Left renal cortex interstitium (tissue), 4 donors: ENCODE results near the gene CCAR1. TPM values are rescaled to one million over a fixed set of nuclear protein-coding genes. Genes with fewer than 3 reads are reported as not detected.
A peak's percentile ranks its signal among the peaks of the same experiment; 100 is the strongest.
"Not testable (repeated sequence)": the region's sequence is repeated elsewhere in the genome, so short reads cannot be mapped to it uniquely, and the experiment has no call there.

ENCODE experiments used
- DNase-seq, 4 donors: peaks; one replicate each; pipeline ENCODE4 v3.0.0-alpha.2; 2013; ENCODE audit warnings: low read depth in 4 of 4, low spot score in 2 of 4, missing footprints in 1 of 4
- polyA plus RNA-seq, 4 donors: library from polyadenylated mRNA; unstranded; fragments of 120-200 nt; gene quantifications; one replicate each; pipeline ENCODE4 v1.2.1, GENCODE V29; 2013; ENCODE audit not compliant: insufficient read length in 4 of 4

The CCAR1 gene
- polyA plus RNA-seq, 4 donors = 127 to 238 (median 180) TPM

DNA sequence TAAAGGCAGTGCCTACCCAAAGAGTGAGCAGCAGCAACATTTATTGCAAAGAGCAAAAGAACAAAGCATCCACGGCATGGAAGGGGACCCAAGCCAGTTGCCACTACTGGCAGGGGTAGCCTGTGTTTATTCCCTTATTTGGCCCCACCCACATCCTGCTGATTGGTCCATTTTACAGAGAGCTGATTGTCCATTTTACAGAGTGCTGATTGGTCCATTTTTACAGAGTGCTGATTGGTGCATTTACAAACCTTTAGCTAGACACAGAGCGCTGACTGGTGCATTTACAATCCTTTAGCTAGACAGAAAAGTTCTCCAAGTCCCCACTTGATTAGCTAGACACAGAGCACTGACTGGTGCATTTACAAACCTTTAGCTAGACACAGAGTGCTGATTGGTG lies 101.6 kb downstream of the CCAR1 start:
- not testable (repeated sequence) for DNase-seq

DNA sequence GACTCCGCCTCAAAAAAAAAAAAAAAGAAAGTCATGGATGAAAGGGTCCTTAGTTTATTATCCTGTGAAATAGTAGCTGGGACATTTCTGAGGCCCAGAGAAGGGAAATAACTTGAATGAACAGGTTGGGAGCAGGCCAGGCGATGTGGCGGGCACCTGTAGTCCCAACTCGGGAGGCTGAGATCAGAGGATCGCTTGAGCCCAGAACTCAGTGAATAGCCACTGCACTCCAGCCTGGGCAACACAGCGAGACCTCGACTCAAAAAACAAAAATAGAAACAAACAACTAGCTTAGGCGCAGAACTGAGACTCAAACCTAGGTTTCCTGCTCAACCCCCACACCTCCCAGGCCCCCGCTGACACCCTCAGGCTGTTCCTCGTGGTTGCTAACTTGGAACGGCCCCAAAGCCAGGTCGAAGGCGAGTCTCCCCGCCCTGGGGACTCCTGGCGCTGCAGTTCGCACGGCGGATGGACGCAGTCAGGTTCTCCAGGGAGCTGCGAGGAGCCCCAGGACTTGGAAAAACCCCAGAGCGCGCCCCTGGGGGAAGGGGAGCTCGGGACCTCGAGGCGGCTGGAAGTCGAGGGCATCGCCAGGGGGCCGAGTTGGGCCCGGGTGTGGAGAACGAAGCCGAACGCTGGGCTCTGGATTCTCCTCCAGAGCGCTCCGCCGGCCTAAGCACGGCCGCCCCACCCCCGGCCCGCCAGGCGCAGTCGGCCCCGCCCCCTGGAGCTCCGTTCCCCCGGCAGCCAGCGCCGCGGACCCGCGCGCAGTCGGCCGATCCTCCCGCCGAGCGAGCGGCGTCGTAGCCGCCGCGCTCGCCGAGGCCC lies 105.9 kb downstream of the CCAR1 start, which contains the start of gene STOX1:
STOX1 (plus strand) TSS at position 768 of the 828 bp plus-strand sequence. CDS start 93 bp downstream, outside the sequence.
- DNase-seq = peak; percentile 50 to 68 (median 61)

DNA sequence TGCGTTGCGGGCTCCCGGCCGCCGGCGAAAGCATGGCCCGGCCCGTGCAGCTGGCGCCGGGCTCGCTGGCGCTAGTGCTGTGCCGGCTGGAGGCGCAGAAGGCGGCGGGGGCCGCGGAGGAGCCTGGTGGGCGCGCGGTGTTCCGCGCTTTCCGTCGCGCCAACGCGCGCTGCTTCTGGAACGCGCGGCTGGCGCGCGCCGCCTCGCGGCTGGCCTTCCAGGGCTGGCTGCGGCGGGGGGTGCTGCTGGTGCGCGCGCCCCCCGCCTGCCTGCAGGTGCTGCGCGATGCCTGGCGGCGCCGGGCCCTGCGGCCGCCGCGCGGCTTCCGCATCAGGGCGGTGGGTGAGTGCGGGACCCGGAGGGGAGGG lies 106.5 kb downstream of the CCAR1 start:
- DNase-seq = not testable (repeated sequence)

DNA sequence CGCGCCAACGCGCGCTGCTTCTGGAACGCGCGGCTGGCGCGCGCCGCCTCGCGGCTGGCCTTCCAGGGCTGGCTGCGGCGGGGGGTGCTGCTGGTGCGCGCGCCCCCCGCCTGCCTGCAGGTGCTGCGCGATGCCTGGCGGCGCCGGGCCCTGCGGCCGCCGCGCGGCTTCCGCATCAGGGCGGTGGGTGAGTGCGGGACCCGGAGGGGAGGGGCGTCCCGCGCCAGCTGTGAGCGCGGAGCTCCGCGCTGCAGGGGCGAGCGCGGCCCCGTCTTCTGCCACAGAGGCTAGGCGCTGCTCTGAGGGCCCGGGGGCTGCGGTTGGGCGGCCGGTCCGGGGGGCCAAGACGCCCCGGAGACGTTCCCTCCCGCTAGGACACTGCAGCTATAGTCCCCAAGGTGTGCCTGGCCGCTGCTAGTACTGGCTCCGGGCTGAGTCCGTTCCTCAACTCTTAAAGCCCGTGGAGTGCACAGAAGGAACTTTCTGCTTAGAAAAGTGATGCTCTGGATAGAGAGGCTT lies 107.1 kb downstream of the CCAR1 start:
- DNase-seq = not testable (repeated sequence)

DNA sequence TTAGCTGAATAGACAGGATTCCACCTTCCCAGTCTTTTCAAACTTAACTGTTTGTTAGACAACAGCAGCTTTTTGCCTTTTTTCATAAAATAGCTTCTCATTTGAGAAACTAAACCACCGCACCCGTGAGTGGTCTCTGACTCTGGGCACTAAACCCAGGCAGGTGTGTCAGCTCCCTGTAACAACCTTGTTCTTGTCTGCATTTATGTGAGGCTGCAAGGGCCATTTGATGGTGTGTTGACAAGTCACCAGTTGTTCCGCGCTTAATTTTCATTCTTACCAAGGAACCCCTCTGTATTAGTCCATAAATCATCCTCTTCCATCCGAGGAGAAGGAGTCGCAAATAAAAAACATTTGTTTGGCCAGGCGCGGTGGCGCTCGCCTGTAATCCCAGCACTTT lies 107.8 kb downstream of the CCAR1 start:
- DNase-seq = no peak

DNA sequence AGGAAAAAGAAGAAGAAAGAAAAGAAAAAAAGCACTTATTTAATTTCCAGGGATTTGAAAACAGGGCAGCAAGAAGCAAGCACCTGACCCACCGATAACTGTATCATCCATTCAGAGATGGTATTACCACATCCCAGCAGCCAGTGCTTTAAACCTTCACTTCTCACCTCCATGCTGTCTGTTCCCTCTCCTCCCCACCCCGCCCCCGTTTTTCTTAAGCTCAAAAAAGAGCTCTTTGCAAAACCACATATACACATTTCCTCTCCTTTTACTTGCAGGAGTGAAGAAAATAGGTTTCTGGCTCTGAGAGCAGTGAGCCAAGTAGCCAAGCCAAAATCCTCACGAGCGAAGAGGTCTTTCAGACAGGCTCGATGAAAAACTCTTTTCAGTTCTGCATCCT lies 108.5 kb downstream of the CCAR1 start:
- DNase-seq = no peak

DNA sequence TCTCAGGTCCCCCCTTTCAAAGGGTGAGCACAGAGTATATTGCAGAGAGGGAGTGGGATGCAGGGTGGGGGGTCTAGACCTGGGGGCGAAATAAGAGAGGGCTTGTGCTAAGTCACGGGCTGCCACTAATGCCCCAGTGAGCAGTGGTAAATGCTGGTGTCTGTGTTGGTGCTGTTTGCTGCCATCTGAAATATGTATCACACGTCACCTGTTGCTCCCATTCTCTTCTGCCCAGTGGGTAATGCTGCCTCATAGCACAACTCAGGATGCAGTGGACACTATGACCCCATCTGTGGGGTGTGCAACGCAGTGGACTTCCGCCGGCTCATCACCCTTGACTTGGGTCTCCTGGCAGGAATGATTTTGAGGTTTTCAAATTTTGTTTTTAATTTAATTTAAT lies 108.9 kb downstream of the CCAR1 start:
- no peak for DNase-seq

DNA sequence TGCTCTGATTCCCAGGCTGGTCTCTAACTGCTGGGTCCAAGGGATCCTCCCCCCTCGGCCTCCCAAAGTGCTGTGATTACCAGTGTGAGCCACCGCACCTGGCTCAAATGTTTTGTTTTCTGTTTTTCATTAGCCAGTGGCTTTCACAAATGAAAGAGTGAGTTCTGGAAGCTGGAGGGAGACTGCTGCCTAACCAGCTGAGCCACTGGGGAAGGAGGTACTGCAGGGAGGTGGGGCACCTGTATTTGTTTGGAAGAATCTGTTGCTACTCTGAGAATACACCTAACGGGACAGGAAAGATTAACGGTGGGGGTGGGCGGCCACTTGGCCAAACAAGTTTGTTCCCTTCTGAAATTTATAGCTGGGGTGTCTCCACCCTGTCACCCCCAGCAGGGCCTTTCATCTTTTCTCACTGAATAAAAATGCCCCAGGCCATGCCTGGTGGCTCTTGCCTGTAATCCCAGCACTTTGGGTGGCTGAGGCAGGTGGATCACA lies 111.0 kb downstream of the CCAR1 start:
- no peak for DNase-seq

DNA sequence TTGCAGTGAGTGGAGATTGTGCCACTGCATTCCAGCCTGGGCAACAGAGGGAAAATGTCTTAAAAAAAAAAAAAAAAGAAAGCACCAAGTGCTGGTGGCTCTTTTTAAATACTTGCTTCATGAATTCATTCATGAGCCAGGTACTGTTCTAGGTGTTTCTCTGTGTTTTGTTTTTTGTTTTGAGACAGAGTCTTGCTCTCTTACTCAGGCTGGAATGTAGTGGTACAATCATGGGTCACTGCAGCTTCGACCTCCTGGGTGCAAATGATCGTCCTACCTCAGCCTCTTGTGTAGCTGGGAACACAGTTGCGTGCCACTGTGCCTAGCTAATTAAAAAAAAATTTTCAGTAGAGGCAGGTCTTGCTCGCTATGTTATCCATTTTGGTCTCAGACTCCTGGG lies 111.6 kb downstream of the CCAR1 start:
- no peak for DNase-seq

DNA sequence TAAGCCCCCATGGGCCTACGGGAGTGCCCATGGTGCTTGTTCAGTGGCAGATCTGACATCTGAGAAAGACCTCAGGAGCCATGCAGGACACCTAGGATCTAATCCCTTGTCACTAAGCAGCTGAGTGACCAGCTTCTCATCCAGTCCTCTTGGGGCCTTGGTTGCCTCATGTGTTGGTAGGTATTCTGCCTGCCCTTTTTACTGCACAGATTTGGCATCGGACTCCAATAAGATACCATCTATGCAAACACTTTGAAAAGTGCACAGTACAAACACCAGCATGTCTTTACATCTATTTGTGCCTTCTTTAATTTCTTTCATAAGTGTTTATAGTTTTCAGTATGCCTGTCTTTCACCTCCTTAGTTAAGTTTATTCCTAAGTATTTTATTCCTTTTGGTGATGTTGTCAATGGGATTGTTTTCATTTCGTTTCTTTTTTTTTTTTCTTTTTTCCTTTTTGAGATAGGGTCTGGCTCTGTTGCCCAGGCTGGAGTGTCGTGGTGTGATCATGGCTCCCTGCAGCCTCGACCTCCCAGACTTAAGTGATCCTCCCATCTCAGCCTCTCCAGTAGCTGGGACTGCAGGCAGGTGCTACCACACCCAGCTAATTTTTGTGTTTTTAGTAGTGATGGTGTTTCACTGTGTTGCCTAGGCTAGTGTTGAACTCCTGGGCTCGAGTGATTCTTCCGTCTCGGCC lies 116.7 kb downstream of the CCAR1 start:
- no peak for DNase-seq

DNA sequence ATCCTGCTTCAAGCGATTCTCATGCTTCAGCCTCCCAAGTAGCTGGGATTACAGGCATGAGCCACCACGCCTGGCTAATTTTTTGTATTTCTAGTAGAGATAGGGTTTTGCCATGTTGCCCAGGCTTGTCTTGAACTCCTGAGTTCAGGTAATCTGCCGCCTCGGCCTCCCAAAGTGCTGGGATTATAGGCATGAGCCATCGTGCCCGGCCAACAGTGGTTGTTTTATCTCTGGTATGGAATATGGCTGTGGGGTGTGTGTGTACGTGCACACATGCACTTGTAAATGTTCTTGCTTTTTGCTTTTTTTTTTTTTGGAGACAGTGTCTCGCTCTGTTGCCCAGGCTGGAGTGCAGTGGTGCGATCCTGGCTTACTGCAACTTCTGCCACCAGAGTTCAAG lies 119.6 kb downstream of the CCAR1 start:
- DNase-seq = not testable (repeated sequence)

Other genes with a start within 250 kb of the CCAR1 start
- 10 to 100 TPM in 3 of 4 donors, 1 to 10 TPM in 1; 10.0 to 18.1 (median 11.9) TPM for gene DNA2, start 249.3 kb upstream of the CCAR1 start, polyA plus RNA-seq
- gene SLC25A16, start 193.7 kb upstream of the CCAR1 start, polyA plus RNA-seq = 10 to 100 TPM; 14.3 to 25.3 (median 17.6) TPM
- gene TET1, start 160.9 kb upstream of the CCAR1 start, polyA plus RNA-seq = 10 to 100 TPM in 2 of 4 donors, 1 to 10 TPM in 2; 8.8 to 11.0 (median 10.0) TPM
- gene STOX1, start 106.3 kb downstream of the CCAR1 start, polyA plus RNA-seq = 10 to 100 TPM in 3 of 4 donors, 1 to 10 TPM in 1; 9.1 to 13.1 (median 10.7) TPM
- gene DDX50, start 180.1 kb downstream of the CCAR1 start, polyA plus RNA-seq = 10 to 100 TPM; 53.9 to 76.0 (median 64.2) TPM
- gene DDX21, start 234.9 kb downstream of the CCAR1 start, polyA plus RNA-seq = 10 to 100 TPM; 48.4 to 60.8 (median 50.9) TPM